Mesendoderm (in vitro differentiated cells): ENCODE results near the gene HACD1.

Experiments
- DNase-seq: peaks from one replicate; pipeline ENCODE4 v3.0.0; 2013
- H2AK5ac ChIP-seq: 2 replicates; pipeline ENCODE4 v1.6.1; 2013; ENCODE audit warnings: low read length, inconsistent platforms
- H2BK120ac ChIP-seq: 2 replicates; pipeline ENCODE4 v1.6.1; 2013; ENCODE audit warnings: low read depth, mild to moderate bottlenecking, low read length, moderate library complexity, mixed read lengths
- H2BK15ac ChIP-seq: replicated peaks from 2 replicates; pipeline ENCODE4 v1.6.1; 2013; ENCODE audit warnings: low read depth, mild to moderate bottlenecking, moderate library complexity
- H2BK5ac ChIP-seq: 2 replicates; pipeline ENCODE4 v1.6.1; 2013; ENCODE audit warnings: low read length, inconsistent platforms
- H3K18ac ChIP-seq: 2 replicates; pipeline ENCODE4 v1.6.1; 2013; ENCODE audit warnings: mild to moderate bottlenecking, low read length, mixed read lengths
- H3K23ac ChIP-seq: one replicate; pipeline ENCODE4 v1.6.1; 2013; ENCODE audit warnings: low read length
- H3K27ac ChIP-seq: 2 replicates; pipeline ENCODE4 v1.5.1; 2013; ENCODE audit warnings: low read depth, mild to moderate bottlenecking, inconsistent platforms, low read length, moderate library complexity
- H3K27me3 ChIP-seq: 2 replicates; pipeline ENCODE4 v1.6.1; 2013; ENCODE audit warnings: low read length, control low read depth, mild to moderate bottlenecking, inconsistent platforms; ENCODE audit not compliant: insufficient read depth, poor library complexity
- H3K36me3 ChIP-seq: 2 replicates; pipeline ENCODE4 v1.6.1; 2013; ENCODE audit warnings: low read length, inconsistent platforms; ENCODE audit not compliant: control insufficient read depth, insufficient read depth
- H3K4ac ChIP-seq: one replicate; pipeline ENCODE4 v1.6.1; 2013; ENCODE audit warnings: low read depth, mild to moderate bottlenecking, low read length, moderate library complexity
- H3K4me1 ChIP-seq: 2 replicates; pipeline ENCODE4 v1.6.1; 2013; ENCODE audit warnings: low read depth, low read length, inconsistent platforms; ENCODE audit not compliant: control insufficient read depth
- H3K4me2 ChIP-seq: 2 replicates; pipeline ENCODE4 v1.6.1; 2013; ENCODE audit warnings: low read length
- H3K4me3 ChIP-seq: 2 replicates; pipeline ENCODE4 v1.5.1; 2013; ENCODE audit warnings: mild to moderate bottlenecking, low read length
- H3K56ac ChIP-seq: one replicate; pipeline ENCODE4 v1.6.1; 2013; ENCODE audit warnings: low read length
- H3K79me1 ChIP-seq: 2 replicates; pipeline ENCODE4 v1.6.1; 2013; ENCODE audit warnings: low read length, inconsistent platforms
- H3K79me2 ChIP-seq: 2 replicates; pipeline ENCODE4 v1.6.1; 2013; ENCODE audit warnings: mild to moderate bottlenecking, low read length; ENCODE audit not compliant: control insufficient read depth, insufficient read depth
- H3K9ac ChIP-seq: 2 replicates; pipeline ENCODE4 v1.6.1; 2013; ENCODE audit warnings: low read length, inconsistent platforms
- H4K5ac ChIP-seq: one replicate; pipeline ENCODE4 v1.6.1; 2013; ENCODE audit warnings: low read length
- H4K8ac ChIP-seq: one replicate; pipeline ENCODE4 v1.6.1; 2013; ENCODE audit warnings: low read depth, mild to moderate bottlenecking, control low read depth, low read length, moderate library complexity
- WGBS: extraction: QIAGEN DNeasy Blood & Tissue Kit; methylation state at CpG from one replicate; pipeline ENCODE4 v1.1.7; 2013; ENCODE audit warnings: low lambda C conversion rate, missing lambda C conversion rate; ENCODE audit not compliant: insufficient coverage; ENCODE audit errors: extremely low coverage; 5-methylcytosine and 5-hydroxymethylcytosine counted together

Gene HACD1

DNA sequence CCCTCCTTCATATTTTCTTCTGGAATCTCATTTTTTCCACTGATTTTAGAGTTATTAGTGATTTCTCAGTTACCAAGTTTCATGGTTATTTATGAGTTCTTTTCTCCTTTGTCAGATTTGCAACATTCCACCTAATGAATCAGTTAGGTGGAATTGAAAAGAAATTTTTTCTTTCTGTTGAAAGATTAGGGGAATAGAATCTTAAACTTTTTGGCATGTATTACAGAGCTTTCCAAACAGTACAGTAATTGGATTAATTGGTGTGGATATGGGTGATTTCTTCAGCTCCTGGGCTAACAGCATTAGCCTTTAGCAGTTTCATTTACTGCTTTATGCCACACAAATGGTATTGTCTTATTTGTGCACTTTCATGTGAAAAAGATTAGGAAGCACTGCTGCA lies 43.7 kb upstream of the HACD1 start:
- Histone ChIP-seq H3K56ac (no peak overlapping the region), H3K4me2 (no peak overlapping the region), H3K4ac (no peak overlapping the region), H2BK120ac (no peak overlapping the region), H3K79me1 (peaks cover 3% of the 10 kb centered on the region), H3K9ac (no peak overlapping the region), H3K4me1 (no peaks in the 10 kb centered on the region), H3K36me3 (no peaks in the 10 kb centered on the region), H3K79me2 (peaks cover 20% of the 10 kb centered on the region), H2BK5ac (no peak overlapping the region), H3K27ac (no peak overlapping the region), H2AK5ac (no peak overlapping the region), H2BK15ac (no peak overlapping the region), H3K4me3 (no peak overlapping the region), H4K8ac (no peak overlapping the region), H4K5ac (no peak overlapping the region), H3K18ac (no peak overlapping the region), H3K27me3 (no peaks in the 10 kb centered on the region), H3K23ac (no peak overlapping the region)
- no peak for DNase-seq

DNA sequence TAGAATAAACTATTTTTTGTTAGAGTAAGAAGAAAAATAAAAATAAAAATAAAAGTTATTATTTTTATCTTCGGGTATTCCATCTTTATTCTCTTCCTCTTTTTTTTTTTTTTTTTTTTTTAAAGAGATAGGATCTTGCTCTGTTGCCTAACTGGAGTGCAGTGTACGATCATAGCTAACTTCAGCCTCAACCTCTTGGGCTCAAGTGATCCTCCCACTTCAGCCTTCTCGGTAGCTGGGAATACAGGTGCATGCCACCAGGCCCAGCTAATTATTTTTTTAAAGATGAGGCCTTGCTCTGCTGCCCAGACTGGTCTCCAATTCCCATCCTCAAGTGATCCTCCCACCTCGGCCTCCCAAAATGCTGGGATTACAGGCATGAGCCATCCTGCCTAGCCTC lies 42.2 kb upstream of the HACD1 start:
- no peaks in the 10 kb centered on the region for H3K27me3 ChIP-seq
- H4K8ac ChIP-seq: no peak overlapping the region
- H3K18ac ChIP-seq: no peak overlapping the region
- no peak overlapping the region for H3K4me3 ChIP-seq
- peaks cover 26% of the 10 kb centered on the region for H3K79me2 ChIP-seq
- WGBS: no CpG with 5 or more reads among the region's 4 CpGs
- H3K9ac ChIP-seq: no peak overlapping the region
- no peak overlapping the region for H4K5ac ChIP-seq
- H2BK15ac ChIP-seq: no peak overlapping the region
- H3K79me1 ChIP-seq: peaks cover 6% of the 10 kb centered on the region
- no peak for DNase-seq
- peaks cover 2% of the 10 kb centered on the region for H3K4me1 ChIP-seq
- H2AK5ac ChIP-seq: no peak overlapping the region
- H3K56ac ChIP-seq: no peak overlapping the region
- H3K4me2 ChIP-seq: no peak overlapping the region
- H2BK120ac ChIP-seq: no peak overlapping the region
- H3K36me3 ChIP-seq: no peaks in the 10 kb centered on the region
- no peak overlapping the region for H3K27ac ChIP-seq
- no peak overlapping the region for H3K4ac ChIP-seq
- H3K23ac ChIP-seq: no peak overlapping the region
- no peak overlapping the region for H2BK5ac ChIP-seq

DNA sequence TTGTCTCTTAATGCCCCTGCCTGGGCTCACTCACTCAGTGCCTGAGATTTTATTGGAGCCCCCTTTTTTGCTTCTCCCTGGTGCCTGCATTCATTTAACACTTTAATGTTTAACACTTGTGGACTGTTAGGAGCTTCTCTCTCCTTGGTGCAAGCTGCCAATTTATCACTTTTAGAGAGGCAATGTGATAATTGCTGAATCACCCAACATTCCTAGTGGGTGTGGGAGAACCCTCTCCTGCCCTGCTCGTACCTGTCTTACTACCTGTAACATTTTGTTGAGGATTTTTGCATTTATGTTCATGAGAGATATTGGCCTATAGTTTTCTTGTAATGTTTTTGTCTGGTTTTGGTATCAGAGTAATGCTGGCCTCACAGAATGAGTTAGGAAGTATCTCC lies 39.9 kb upstream of the HACD1 start:
- Histone ChIP-seq H3K56ac (no peak overlapping the region), H3K18ac (no peak overlapping the region), H3K79me2 (peaks cover 42% of the 10 kb centered on the region), H3K27ac (no peak overlapping the region), H3K27me3 (no peaks in the 10 kb centered on the region), H2AK5ac (no peak overlapping the region), H2BK120ac (no peak overlapping the region), H2BK5ac (no peak overlapping the region), H4K8ac (no peak overlapping the region), H3K4me2 (no peak overlapping the region), H3K4me3 (no peak overlapping the region), H4K5ac (no peak overlapping the region), H2BK15ac (no peak overlapping the region), H3K23ac (no peak overlapping the region), H3K36me3 (no peaks in the 10 kb centered on the region), H3K79me1 (peaks cover 10% of the 10 kb centered on the region), H3K9ac (no peak overlapping the region), H3K4ac (no peak overlapping the region), H3K4me1 (peaks cover 2% of the 10 kb centered on the region)
- no CpG with 5 or more reads among the region's 1 CpG for WGBS
- DNase-seq: no peak

DNA sequence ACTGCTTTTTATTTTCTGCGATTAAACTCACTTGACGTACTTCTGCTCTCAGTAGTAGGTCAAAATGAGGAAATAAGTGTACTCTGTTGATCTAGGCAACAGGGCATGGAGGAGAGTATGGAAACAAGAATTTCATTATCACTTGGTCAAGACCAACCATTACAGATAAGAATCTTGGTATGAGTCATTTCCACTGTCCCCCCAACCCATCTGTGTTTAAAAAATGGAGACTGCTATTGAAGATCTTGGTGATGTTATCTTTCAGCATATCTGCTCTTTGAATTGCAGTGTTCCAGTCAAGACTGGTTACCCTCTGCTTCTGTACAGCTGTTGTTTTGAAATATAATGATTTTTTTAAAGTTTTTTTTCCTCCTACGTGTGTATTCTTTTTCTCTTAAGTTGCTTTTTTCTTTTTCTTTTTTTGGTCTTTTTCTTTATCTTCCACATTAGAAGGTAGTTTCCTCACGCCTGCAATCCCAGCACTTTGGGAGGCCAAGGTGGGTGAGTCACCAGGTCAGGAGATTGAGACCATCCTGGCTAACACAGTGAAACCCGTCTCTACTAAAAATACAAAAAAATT lies 38.5 kb upstream of the HACD1 start:
- Histone ChIP-seq H3K79me1 (peaks cover 8% of the 10 kb centered on the region), H2BK120ac (no peak overlapping the region), H3K4me3 (no peak overlapping the region), H3K4me2 (no peak overlapping the region), H3K27ac (no peak overlapping the region), H3K4me1 (peaks cover 2% of the 10 kb centered on the region), H3K4ac (no peak overlapping the region), H3K23ac (no peak overlapping the region), H3K56ac (no peak overlapping the region), H3K9ac (no peak overlapping the region), H2BK15ac (no peak overlapping the region), H3K36me3 (no peaks in the 10 kb centered on the region), H4K8ac (peak overlapping the region; percentile 56), H2AK5ac (no peak overlapping the region), H3K18ac (no peak overlapping the region), H3K79me2 (peaks cover 47% of the 10 kb centered on the region), H4K5ac (no peak overlapping the region), H2BK5ac (no peak overlapping the region), H3K27me3 (no peaks in the 10 kb centered on the region)
- no CpG with 5 or more reads among the region's 5 CpGs for WGBS
- peak; percentile 76 for DNase-seq

DNA sequence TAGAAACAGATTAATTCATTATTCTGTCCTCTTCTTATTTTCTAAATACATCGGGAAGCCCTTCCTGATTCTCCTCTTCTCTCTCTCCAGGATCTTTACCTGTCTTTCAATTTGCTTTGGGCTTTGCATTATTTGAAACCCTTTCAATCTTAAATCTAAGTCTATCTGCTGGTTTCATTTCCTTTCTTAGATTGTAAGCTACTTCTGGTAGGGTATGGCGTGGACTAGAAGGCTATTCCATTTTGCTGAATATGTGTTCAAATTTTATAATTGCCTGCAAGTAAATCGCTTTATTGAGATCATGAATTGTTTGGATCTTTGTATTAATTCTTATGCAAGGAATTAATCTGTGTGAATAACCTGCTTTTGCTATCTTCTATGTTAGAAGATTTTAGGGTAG lies 37.8 kb upstream of the HACD1 start:
- Histone ChIP-seq H3K23ac (no peak overlapping the region), H3K4me2 (no peak overlapping the region), H3K27ac (no peak overlapping the region), H2BK5ac (no peak overlapping the region), H4K8ac (no peak overlapping the region), H3K4ac (no peak overlapping the region), H2AK5ac (no peak overlapping the region), H3K18ac (no peak overlapping the region), H3K4me3 (no peak overlapping the region), H2BK120ac (no peak overlapping the region), H3K4me1 (peaks cover 2% of the 10 kb centered on the region), H2BK15ac (no peak overlapping the region), H3K27me3 (no peaks in the 10 kb centered on the region), H3K56ac (no peak overlapping the region), H3K9ac (no peak overlapping the region), H3K79me1 (peaks cover 6% of the 10 kb centered on the region), H3K79me2 (peaks cover 51% of the 10 kb centered on the region), H4K5ac (no peak overlapping the region), H3K36me3 (no peaks in the 10 kb centered on the region)
- DNase-seq: no peak
- no CpG with 5 or more reads among the region's 3 CpGs for WGBS

DNA sequence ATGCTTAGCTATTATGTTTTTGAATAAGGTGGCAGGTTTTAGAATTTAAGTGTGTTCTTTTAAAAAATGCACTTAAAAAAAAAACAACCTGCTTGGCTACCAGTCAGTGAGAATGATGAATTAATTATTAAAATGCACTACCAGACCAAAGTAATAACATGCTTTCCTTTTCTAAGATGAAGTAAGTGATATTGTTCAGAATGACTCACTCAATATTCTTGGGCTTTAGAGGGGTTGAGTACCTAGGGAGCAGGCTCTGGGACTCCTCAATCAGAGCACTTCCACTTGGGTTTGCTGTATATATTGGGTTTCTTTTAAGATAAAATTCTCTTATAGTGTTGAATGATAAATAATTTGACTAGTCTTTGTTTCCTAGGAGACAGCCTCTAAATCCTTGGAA lies 35.4 kb upstream of the HACD1 start:
- Histone ChIP-seq H3K27ac (no peak overlapping the region), H3K56ac (no peak overlapping the region), H3K27me3 (no peaks in the 10 kb centered on the region), H3K9ac (no peak overlapping the region), H3K4me2 (no peak overlapping the region), H2BK5ac (no peak overlapping the region), H3K18ac (no peak overlapping the region), H3K36me3 (no peaks in the 10 kb centered on the region), H3K4ac (no peak overlapping the region), H4K5ac (no peak overlapping the region), H2BK15ac (no peak overlapping the region), H2AK5ac (no peak overlapping the region), H3K23ac (no peak overlapping the region), H2BK120ac (no peak overlapping the region), H3K4me3 (no peak overlapping the region), H3K79me2 (peaks cover 64% of the 10 kb centered on the region), H3K4me1 (peaks cover 2% of the 10 kb centered on the region), H4K8ac (no peak overlapping the region), H3K79me1 (peaks cover 11% of the 10 kb centered on the region)
- no peak for DNase-seq
